OCI-LY3 (cell line): Measurements from ENCODE around the gene SMARCA4.
"Not testable (repeated sequence)": the region's sequence is repeated elsewhere in the genome, so short reads cannot be mapped to it uniquely, and the experiment has no call there.

ENCODE experiments used
- H2AFZ ChIP-seq: fragments of 200-600, 300-600 bp; shearing (Covaris generic); 2 replicates; pipeline ENCODE4 v1.6.0; 2014; ENCODE audit warnings: antibody characterized with exemption, low read depth, low read length
- H3K27ac ChIP-seq: fragments of 200-600, 300-600 bp; sonication (generic); 2 replicates; pipeline ENCODE4 v1.5.1; 2014; ENCODE audit warnings: mild to moderate bottlenecking, low read length, moderate library complexity, mixed read lengths
- H3K27me3 ChIP-seq: fragments of 200-600, 300-600 bp; sonication (generic); 2 replicates; pipeline ENCODE4 v1.6.1; 2014; ENCODE audit warnings: low read depth, low read length, mixed read lengths
- H3K36me3 ChIP-seq: fragments of 200-600, 300-600 bp; sonication (generic); replicated peaks from 2 replicates; pipeline ENCODE3; 2014; ENCODE audit warnings: low read depth, low read length, mixed read lengths
- H3K4me1 ChIP-seq: fragments of 300-600, 200-600 bp; sonication (generic); 2 replicates; pipeline ENCODE4 v1.6.1; 2014; ENCODE audit warnings: low read length, mixed read lengths
- H3K4me2 ChIP-seq: fragments of 200-600, 300-600 bp; sonication (generic); 2 replicates; pipeline ENCODE4 v1.6.1; 2014; ENCODE audit warnings: low read length, mixed read lengths
- H3K4me3 ChIP-seq: fragments of 300-600, 200-600 bp; sonication (generic); 2 replicates; pipeline ENCODE4 v1.5.1; 2014; ENCODE audit warnings: antibody characterized with exemption, mild to moderate bottlenecking, low read length, moderate library complexity
- H3K79me2 ChIP-seq: fragments of 300-600, 200-600 bp; shearing (Covaris generic); 2 replicates; pipeline ENCODE4 v1.6.1; 2014; ENCODE audit warnings: mild to moderate bottlenecking, low read length, mixed read lengths
- H3K9ac ChIP-seq: fragments of 300-600, 200-600 bp; shearing (Covaris generic); 2 replicates; pipeline ENCODE4 v1.6.0; 2014; ENCODE audit warnings: mild to moderate bottlenecking, low read length, moderate library complexity
- H3K9me3 ChIP-seq: fragments of 200-600, 300-600 bp; shearing (Covaris generic); 2 replicates; pipeline ENCODE4 v1.6.1; 2014; ENCODE audit warnings: low read length, mixed read lengths; ENCODE audit not compliant: insufficient read depth
- H4K20me1 ChIP-seq: fragments of 200-600, 300-600 bp; sonication (generic); 2 replicates; pipeline ENCODE4 v1.6.1; 2016; ENCODE audit warnings: low read length, mixed read lengths; ENCODE audit not compliant: insufficient read depth
- CTCF ChIP-seq: fragments of 200-600, 300-600 bp; sonication (generic); IDR thresholded peaks from 2 replicates; pipeline ENCODE4 v1.5.1; 2014; ENCODE audit warnings: antibody characterized with exemption, low read length, low read depth
- EZH2phosphoT487 ChIP-seq: fragments of 200-600 bp; shearing (Covaris generic); IDR thresholded peaks from 2 replicates; pipeline ENCODE4 v1.6.1; 2018; ENCODE audit warnings: antibody characterized with exemption, mixed run types, low read depth

The SMARCA4 gene

GRCh38 chr19:10935371-10936059, 25.3 kb upstream of the SMARCA4 start:
- Histone ChIP-seq H3K4me2 (no peak overlapping the region), H3K79me2 (peaks cover 11% of the 10 kb centered on the region), H3K4me1 (peaks cover 8% of the 10 kb centered on the region), H3K9ac (no peak overlapping the region), H2AFZ (no peak overlapping the region), H3K36me3 (peaks cover 3% of the 10 kb centered on the region), H3K4me3 (no peak overlapping the region), H3K9me3 (no peaks in the 10 kb centered on the region), H3K27me3 (no peaks in the 10 kb centered on the region), H3K27ac (no peak overlapping the region), H4K20me1 (no peaks in the 10 kb centered on the region)
- no peak for TF ChIP-seq CTCF
- TF ChIP-seq EZH2phosphoT487, result no peak

GRCh38 chr19:10936661-10937084, 24.2 kb upstream of the SMARCA4 start:
- H3K9ac ChIP-seq, result no peak overlapping the region

GRCh38 chr19:10941649-10942048, 19.2 kb upstream of the SMARCA4 start:
- H3K9ac ChIP-seq, H4K20me1 ChIP-seq, H3K4me2 ChIP-seq, H2AFZ ChIP-seq, H3K9me3 ChIP-seq, H3K4me3 ChIP-seq, H3K36me3 ChIP-seq, H3K27ac ChIP-seq, H3K27me3 ChIP-seq, H3K79me2 ChIP-seq: not testable (repeated sequence)
- peaks cover 19% of the 10 kb centered on the region for H3K4me1 ChIP-seq

More at GRCh38 chr19:10936661-10937084, 24.2 kb upstream of the SMARCA4 start:
- Histone ChIP-seq H3K79me2 (peaks cover 5% of the 10 kb centered on the region; the same call in 1 of the 2 replicates), H3K4me3 (no peak overlapping the region), H4K20me1 (no peaks in the 10 kb centered on the region), H3K27ac (no peak overlapping the region), H3K36me3 (no peaks in the 10 kb centered on the region), H3K4me2 (0 out of 2 replicates have a peak overlapping the region, but pooled peaks have one; percentile 10), H3K9me3 (no peaks in the 10 kb centered on the region), H3K4me1 (peaks cover 8% of the 10 kb centered on the region), H3K27me3 (no peaks in the 10 kb centered on the region), H2AFZ (no peak overlapping the region)
- TF ChIP-seq CTCF (peak; percentile 68), EZH2phosphoT487 (no peak)

- H3K9ac ChIP-seq, H2AFZ ChIP-seq: not testable (repeated sequence)
- H3K4me1 ChIP-seq, result peaks cover 18% of the 10 kb centered on the region
Measured at GRCh38 chr19:10943412-10943811, 17.4 kb upstream of the SMARCA4 start.

GRCh38 chr19:10945264-10945663, 15.6 kb upstream of the SMARCA4 start:
- Histone ChIP-seq H3K36me3 (no peaks in the 10 kb centered on the region), H3K27me3 (no peaks in the 10 kb centered on the region)

More at GRCh38 chr19:10943412-10943811, 17.4 kb upstream of the SMARCA4 start:
- H4K20me1 ChIP-seq, H3K9me3 ChIP-seq, H3K27me3 ChIP-seq, H3K27ac ChIP-seq, H3K4me3 ChIP-seq, H3K79me2 ChIP-seq, H3K36me3 ChIP-seq, H3K4me2 ChIP-seq: not testable (repeated sequence)

More at GRCh38 chr19:10945264-10945663, 15.6 kb upstream of the SMARCA4 start:
- Histone ChIP-seq H3K4me3 (no peak overlapping the region), H3K79me2 (no peaks in the 10 kb centered on the region), H3K9me3 (no peaks in the 10 kb centered on the region), H4K20me1 (no peaks in the 10 kb centered on the region), H2AFZ (no peak overlapping the region), H3K4me1 (peaks cover 18% of the 10 kb centered on the region), H3K27ac (no peak overlapping the region), H3K4me2 (no peak overlapping the region), H3K9ac (no peak overlapping the region)
- TF ChIP-seq CTCF (no peak), EZH2phosphoT487 (no peak)
